K562 (cell line): Measurements from ENCODE around the gene HAUS5. TPM values are rescaled to one million over a fixed set of nuclear protein-coding genes. Genes with fewer than 3 reads are reported as not detected.

Experiments
- ARID4B ChIP-seq: sonication (generic); formaldehyde crosslinking; IDR thresholded peaks from 2 replicates; pipeline ENCODE4 v1.8.0; 2022; ENCODE audit warnings: mild to moderate bottlenecking, missing genetic modification reagents
- BCLAF1 ChIP-seq, 2 experiments: fragments of 450-650 bp in 1 of 2; IDR thresholded peaks; 2 replicates each; pipeline ENCODE4 v1.6.1; 2011 to 2017; ENCODE audit warnings: low read depth in 2 of 2, antibody characterized with exemption in 1 of 2, borderline replicate concordance in 1 of 2, low read length in 1 of 2, mild to moderate bottlenecking in 1 of 2, mixed read lengths in 1 of 2; ENCODE audit not compliant: control insufficient read depth in 1 of 2
- GTF2B ChIP-seq: IDR thresholded peaks from 2 replicates; pipeline ENCODE4 v1.6.1; 2011; ENCODE audit not compliant: insufficient read length; ENCODE audit errors: extremely low read depth
- NCOA4 ChIP-seq: fragments of 450-650 bp; IDR thresholded peaks from 2 replicates; pipeline ENCODE4 v1.6.1; 2018; ENCODE audit warnings: mild to moderate bottlenecking; ENCODE audit not compliant: partially characterized antibody
- POLR2A ChIP-seq: fragments of 450-650 bp; conservative IDR thresholded peaks from 2 replicates; pipeline ENCODE4 v1.6.1; 2016
- PRDM10 ChIP-seq: fragments of 450-650 bp; IDR thresholded peaks from 2 replicates; pipeline ENCODE4 v1.6.1; 2018; ENCODE audit not compliant: partially characterized antibody
- ZNF277 ChIP-seq: fragments of 250-450 bp; sonication (Bioruptor Pico); IDR thresholded peaks from 2 replicates; pipeline ENCODE4 v1.8.0; 2022; ENCODE audit warnings: inconsistent platforms, mild to moderate bottlenecking, moderate library complexity, borderline replicate concordance
- polyA plus RNA-seq, 8 experiments: library from polyadenylated mRNA; depleted of rRNA in 4 of 8; stranded (reverse) in 5 of 8; unstranded in 3 of 8; fragments of >200 nt; fragmentation: Nextera tagmentation in 2 of 8; fragmentation: Illumina TruSeq in 1 of 8; extraction: Ambion mirVana in 2 of 8; extraction: Trizol in 1 of 8; gene quantifications; 2 replicates each; pipeline versions ENCODE4 v1.2.1 to v1.2.3, GENCODE V29; 2011 to 2014; ENCODE audit warnings: inconsistent platforms in 1 of 8, missing spikeins in 1 of 8
- total RNA-seq, 7 experiments: library from RNA; depleted of rRNA in 6 of 7; stranded (reverse); fragments of >200 nt in 6 of 7; fragmentation: Illumina TruSeq in 2 of 7; extraction: Trizol in 2 of 7; gene quantifications; 2 replicates each; pipeline versions ENCODE4 v1.2.1 to v1.2.3, GENCODE V29; 2011 to 2021; ENCODE audit warnings: low replicate concordance in 1 of 7

Gene HAUS5
- total and polyA plus RNA-seq, 9 of the 15 experiments (the other 6 are each of a cell fraction or from before 2014, with no cell fraction given): 3.5 to 41.3 (median 14.2) TPM

- TF ChIP-seq PRDM10 (no peak), GTF2B (no peak), NCOA4 (no peak), BCLAF1 (IDR thresholded peaks at IDR 0.05; ENCODE audit: borderline replicate concordance in 1 of 2, control insufficient read depth in 1 of 2, low read depth in 2 of 2, low read length in 1 of 2) (no peak), ARID4B (CRISPR knock-in tag) (no peak), ZNF277 (CRISPR knock-in tag) (no peak), POLR2A (no peak)
Measured at GRCh38 chr19:35585848-35586247, 26.7 kb upstream of the HAUS5 start, which contains the start of gene PMIS2 (continued).
